Keratinocyte (primary cell): ENCODE measurements around the gene CSNK1A1. TPM values are rescaled to one million over a fixed set of nuclear protein-coding genes. Genes with fewer than 3 reads are reported as not detected.
"Not testable (repeated sequence)": the region's sequence is repeated elsewhere in the genome, so short reads cannot be mapped to it uniquely, and the experiment has no call there.

Source experiments
- DNase-seq: peaks from one replicate; pipeline ENCODE4 v3.0.0-alpha.2; 2011; ENCODE audit warnings: low read depth, missing footprints, low spot score
- FAIRE-seq: peaks from 2 replicates; lab custom pipeline; 2011; peaks lifted over from hg19 to GRCh38; lab: Jason Lieb, UNC
- H2AFZ ChIP-seq: 2 replicates; pipeline ENCODE4 v1.6.0; 2012; ENCODE audit warnings: low read length, control low read depth, inconsistent platforms; ENCODE audit not compliant: control insufficient read depth
- H3K27ac ChIP-seq: 2 replicates; pipeline ENCODE4 v1.5.1; 2011; ENCODE audit warnings: low read length; ENCODE audit not compliant: control insufficient read depth, insufficient read depth
- H3K27me3 ChIP-seq: 3 replicates; pipeline ENCODE4 v1.6.0; 2011; ENCODE audit warnings: low read length; ENCODE audit not compliant: control insufficient read depth, insufficient read depth; ENCODE audit errors: extremely low read depth
- H3K36me3 ChIP-seq, 2 experiments: 2 replicates in 1 of 2; 3 replicates in 1 of 2; pipeline ENCODE4 v1.5.1; 2011; ENCODE audit warnings: low read length in 2 of 2, mild to moderate bottlenecking in 1 of 2; ENCODE audit not compliant: control insufficient read depth in 2 of 2, insufficient read depth in 2 of 2; ENCODE audit errors: extremely low read depth in 1 of 2
- H3K4me1 ChIP-seq: 3 replicates; pipeline ENCODE4 v1.5.1; 2011; ENCODE audit warnings: low read length; ENCODE audit not compliant: control insufficient read depth, insufficient read depth; ENCODE audit errors: extremely low read depth
- H3K4me2 ChIP-seq: 3 replicates; pipeline ENCODE4 v1.6.0; 2011; ENCODE audit warnings: low read depth, low read length; ENCODE audit not compliant: control insufficient read depth, insufficient read depth; ENCODE audit errors: extremely low read depth
- H3K4me3 ChIP-seq, 3 experiments: fragments of 200-600 bp in 1 of 3; sonication (generic) in 1 of 3; 2 replicates in 2 of 3; 3 replicates in 1 of 3; pipeline ENCODE4 v1.5.1; 2011 to 2016; ENCODE audit warnings: low read length in 3 of 3, mild to moderate bottlenecking in 3 of 3, control low read depth in 2 of 3, inconsistent platforms in 1 of 3, low read depth in 1 of 3, mixed read lengths in 1 of 3, mixed run types in 1 of 3, moderate library complexity in 1 of 3; ENCODE audit not compliant: control insufficient read depth in 2 of 3, insufficient read depth in 2 of 3; ENCODE audit errors: extremely low read depth in 1 of 3
- H3K79me2 ChIP-seq: 2 replicates; pipeline ENCODE4 v1.6.0; 2012; ENCODE audit warnings: low read length; ENCODE audit not compliant: control insufficient read depth, insufficient read depth
- H3K9ac ChIP-seq: 3 replicates; pipeline ENCODE4 v1.6.0; 2011; ENCODE audit warnings: low read length; ENCODE audit not compliant: control insufficient read depth, insufficient read depth; ENCODE audit errors: extremely low read depth
- H3K9me1 ChIP-seq: 3 replicates; pipeline ENCODE4 v1.6.0; 2011; ENCODE audit warnings: low read length; ENCODE audit not compliant: control insufficient read depth, insufficient read depth; ENCODE audit errors: extremely low read depth
- H3K9me3 ChIP-seq: 2 replicates; pipeline ENCODE4 v1.5.1; 2012; ENCODE audit warnings: low read depth, low read length; ENCODE audit not compliant: control insufficient read depth
- H4K20me1 ChIP-seq: 3 replicates; pipeline ENCODE4 v1.6.0; 2011; ENCODE audit warnings: low read length; ENCODE audit not compliant: control insufficient read depth, insufficient read depth; ENCODE audit errors: extremely low read depth
- CTCF ChIP-seq, 3 experiments: IDR thresholded peaks in 1 of 3; conservative IDR thresholded peaks in 1 of 3; optimal IDR thresholded peaks in 1 of 3; 2 replicates in 2 of 3; 3 replicates in 1 of 3; pipeline versions ENCODE3 to v1.5.1; 2011; ENCODE audit warnings: low read length in 3 of 3, mild to moderate bottlenecking in 3 of 3, moderate library complexity in 2 of 3, control low read depth in 1 of 3, inconsistent platforms in 1 of 3; ENCODE audit not compliant: insufficient read depth in 2 of 3; ENCODE audit errors: extremely low read depth in 1 of 3
- EZH2 ChIP-seq: IDR thresholded peaks from one replicate; pipeline ENCODE4 v1.6.1; 2012; ENCODE audit warnings: inconsistent platforms, mild to moderate bottlenecking, low read length, moderate library complexity
- dilution Hi-C: fragments of 300-500 bp; cut with MboI; formaldehyde crosslinking; loops from one replicate; pipeline ENCODE4 v1.7.0; 2020; ENCODE audit warnings: low sequenced_read_pairs; ENCODE audit not compliant: extremely low pct_ligation_motif_present
- polyA plus RNA-seq, 5 experiments: library from polyadenylated mRNA; depleted of rRNA in 3 of 5; stranded (reverse) in 3 of 5; stranded (forward) in 1 of 5; unstranded in 1 of 5; fragments of >200 nt; gene quantifications; 1 replicate in 1 of 5; 2 replicates in 3 of 5; 3 replicates in 1 of 5; pipeline versions ENCODE4 v1.2.1 to v1.2.3, GENCODE V29; 2011 to 2012; ENCODE audit warnings: missing spikeins in 2 of 5, low read depth in 1 of 5, low replicate concordance in 1 of 5

CSNK1A1 gene
- polyA plus RNA-seq, 1 donor (not counting 4 experiments of a cell fraction or from before 2014, with no cell fraction given): 289 TPM

GRCh38 chr5:149466457-149466972, 84.7 kb downstream of the CSNK1A1 start:
- Histone ChIP-seq H3K79me2 (no peaks in the 10 kb centered on the region), H3K4me2 (no peak overlapping the region), H4K20me1 (no peaks in the 10 kb centered on the region), H2AFZ (no peak overlapping the region), H3K27me3 (no peaks in the 10 kb centered on the region), H3K9me1 (no peaks in the 10 kb centered on the region), H3K36me3 (no peaks in the 10 kb centered on the region), H3K4me1 (peaks cover 7% of the 10 kb centered on the region), H3K9me3 (no peaks in the 10 kb centered on the region), H3K4me3 (no peak overlapping the region), H3K9ac (no peak overlapping the region), H3K27ac (no peak overlapping the region)
- FAIRE-seq (no peak), DNase-seq (no peak)
- dilution Hi-C loops: no loop called here
- no peak for TF ChIP-seq EZH2
- TF ChIP-seq CTCF (optimal IDR thresholded peaks at IDR 0.05 in 1 of 3, IDR thresholded peaks at IDR 0.05 in 1 of 3, conservative IDR thresholded peaks at IDR 0.05 in 1 of 3; ENCODE audit: extremely low read depth in 1 of 3, insufficient read depth in 2 of 3, low read length in 3 of 3): no peak

GRCh38 chr5:149464796-149465489, 86.3 kb downstream of the CSNK1A1 start:
- no peaks in the 10 kb centered on the region for H3K27me3 ChIP-seq
- H3K4me1 ChIP-seq: peaks cover 5% of the 10 kb centered on the region
- H3K9me1 ChIP-seq: no peaks in the 10 kb centered on the region
- no peak overlapping the region for H3K4me3 ChIP-seq
- FAIRE-seq: no peak
- no peaks in the 10 kb centered on the region for H3K36me3 ChIP-seq
- H3K27ac ChIP-seq: no peak overlapping the region
- H4K20me1 ChIP-seq: no peaks in the 10 kb centered on the region
- no peaks in the 10 kb centered on the region for H3K79me2 ChIP-seq
- dilution Hi-C loops: no loop called here
- H3K4me2 ChIP-seq: no peak overlapping the region
- DNase-seq: no peak
- H3K9me3 ChIP-seq: no peaks in the 10 kb centered on the region
- no peak for TF ChIP-seq CTCF (optimal IDR thresholded peaks at IDR 0.05 in 1 of 3, IDR thresholded peaks at IDR 0.05 in 1 of 3, conservative IDR thresholded peaks at IDR 0.05 in 1 of 3; ENCODE audit: extremely low read depth in 1 of 3, insufficient read depth in 2 of 3, low read length in 3 of 3)
- TF ChIP-seq EZH2: no peak
- H2AFZ ChIP-seq: peak overlapping the region; percentile 61
- no peak overlapping the region for H3K9ac ChIP-seq

- H3K27ac ChIP-seq, H3K9me1 ChIP-seq, H3K4me2 ChIP-seq, H3K9ac ChIP-seq, H4K20me1 ChIP-seq, DNase-seq, H2AFZ ChIP-seq, H3K4me1 ChIP-seq, H3K9me3 ChIP-seq, FAIRE-seq, H3K36me3 ChIP-seq, H3K27me3 ChIP-seq, H3K79me2 ChIP-seq, dilution Hi-C loops, H3K4me3 ChIP-seq: not testable (repeated sequence)
Observed at GRCh38 chr5:149461907-149462306, 89.3 kb downstream of the CSNK1A1 start.
